GM23338 (cell line): ENCODE results near the gene DAAM2. TPM values are rescaled to one million over a fixed set of nuclear protein-coding genes. Genes with fewer than 3 reads are reported as not detected.

ENCODE experiments used
- ATAC-seq: fragments of 200-7000 bp; cut with Tn5 transposase; 3 replicates; pipeline ENCODE4 v1.9.1; 2020
- DNase-seq: peaks from one replicate; pipeline ENCODE4 v3.0.0-alpha.2; 2015; ENCODE audit warnings: low spot score
- H2AFZ ChIP-seq: fragments of 200-600 bp; sonication (generic); 2 replicates; pipeline ENCODE4 v1.8.0; 2016; ENCODE audit warnings: antibody characterized with exemption, mild to moderate bottlenecking, moderate library complexity
- H3F3A ChIP-seq: fragments of 200-600 bp; sonication (generic); replicated peaks from 2 replicates; pipeline ENCODE4 v1.8.0; 2017; ENCODE audit warnings: antibody characterized with exemption, mixed run types, low read depth
- H3K27ac ChIP-seq: fragments of 200-600 bp; sonication (generic); 2 replicates; pipeline ENCODE4 v1.6.1; 2016; ENCODE audit warnings: low read depth
- H3K27me3 ChIP-seq: fragments of 200-600 bp; sonication (generic); 2 replicates; pipeline ENCODE4 v1.8.0; 2016; ENCODE audit warnings: mild to moderate bottlenecking, mixed run types, moderate library complexity; ENCODE audit not compliant: insufficient read depth
- H3K36me3 ChIP-seq: fragments of 200-600 bp; sonication (generic); 2 replicates; pipeline ENCODE4 v1.8.0; 2016; ENCODE audit warnings: mild to moderate bottlenecking; ENCODE audit not compliant: insufficient read depth
- H3K4me1 ChIP-seq: fragments of 200-600 bp; sonication (generic); 2 replicates; pipeline ENCODE4 v1.8.0; 2016; ENCODE audit warnings: mild to moderate bottlenecking, moderate library complexity; ENCODE audit not compliant: insufficient read depth
- H3K4me2 ChIP-seq: fragments of 200-600 bp; sonication (generic); 2 replicates; pipeline ENCODE4 v1.7.1; 2017; ENCODE audit warnings: mixed run types
- H3K4me3 ChIP-seq: fragments of 200-600 bp; sonication (generic); 2 replicates; pipeline ENCODE4 v1.6.1; 2016; ENCODE audit warnings: mixed run types
- H3K79me2 ChIP-seq: fragments of 200-600 bp; sonication (generic); replicated peaks from 2 replicates; pipeline ENCODE4 v1.8.0; 2017; ENCODE audit warnings: mild to moderate bottlenecking; ENCODE audit not compliant: insufficient read depth
- H3K9me2 ChIP-seq: fragments of 200-600 bp; sonication (generic); 2 replicates; pipeline ENCODE4 v1.8.0; 2017; ENCODE audit not compliant: insufficient read depth
- H4K20me1 ChIP-seq: fragments of 200-600 bp; sonication (generic); replicated peaks from 2 replicates; pipeline ENCODE4 v1.8.0; 2017; ENCODE audit warnings: mild to moderate bottlenecking; ENCODE audit not compliant: insufficient read depth
- H3K27ac Mint-ChIP-seq: 2 replicates; pipeline ENCODE4 v1.8.0; 2020; ENCODE audit warnings: inconsistent platforms, mild to moderate bottlenecking, moderate library complexity, mixed read lengths
- H3K27me3 Mint-ChIP-seq: 3 replicates; pipeline ENCODE4 v1.8.0; 2022; ENCODE audit warnings: low read depth, mild to moderate bottlenecking, moderate library complexity, mixed read lengths, inconsistent platforms; ENCODE audit not compliant: insufficient read depth, poor library complexity
- H3K36me3 Mint-ChIP-seq: 3 replicates; pipeline ENCODE4 v1.8.0; 2021; ENCODE audit warnings: low read depth, mild to moderate bottlenecking, inconsistent platforms, moderate library complexity, mixed read lengths
- H3K4me1 Mint-ChIP-seq: 3 replicates; pipeline ENCODE4 v1.8.0; 2020; ENCODE audit warnings: mild to moderate bottlenecking, inconsistent platforms, mixed read lengths
- H3K4me3 Mint-ChIP-seq: 3 replicates; pipeline ENCODE4 v1.8.0; 2021; ENCODE audit warnings: moderate library complexity, mild to moderate bottlenecking, inconsistent platforms, mixed read lengths
- H3K9me3 Mint-ChIP-seq: 3 replicates; pipeline ENCODE4 v1.8.0; 2020; ENCODE audit warnings: moderate library complexity, mild to moderate bottlenecking, inconsistent platforms, mixed read lengths
- CREB1 ChIP-seq: fragments of 250-450 bp; sonication (Bioruptor Pico); IDR thresholded peaks from 2 replicates; pipeline ENCODE4 v1.5.0; 2020; ENCODE audit warnings: low read depth, mild to moderate bottlenecking, moderate library complexity
- CTCF ChIP-seq, 2 experiments: fragments of 200-600 bp in 1 of 2; sonication (generic) in 1 of 2; conservative IDR thresholded peaks; 2 replicates each; pipeline versions ENCODE4 v1.5.1 to v1.6.1; 2016 to 2017; ENCODE audit warnings: antibody characterized with exemption in 2 of 2, low read depth in 2 of 2, mild to moderate bottlenecking in 2 of 2, moderate library complexity in 1 of 2
- ETS1 ChIP-seq: IDR thresholded peaks from 2 replicates; pipeline ENCODE4 v1.6.1; 2016; ENCODE audit warnings: antibody characterized with exemption
- EZH2 ChIP-seq: fragments of 200-600 bp; sonication (generic); IDR thresholded peaks from one replicate; pipeline ENCODE4 v1.8.0; 2017; ENCODE audit warnings: antibody characterized with exemption, mild to moderate bottlenecking, low read depth; ENCODE audit not compliant: unreplicated experiment
- EZH2phosphoT487 ChIP-seq: fragments of 200-600 bp; sonication (generic); IDR thresholded peaks from one replicate; pipeline ENCODE4 v1.8.1; 2018; ENCODE audit warnings: antibody characterized with exemption; ENCODE audit not compliant: unreplicated experiment
- JUNB ChIP-seq: IDR thresholded peaks from one replicate; pipeline ENCODE4 v1.6.1; 2016; ENCODE audit warnings: antibody characterized with exemption; ENCODE audit not compliant: unreplicated experiment
- NANOG ChIP-seq: IDR thresholded peaks from 2 replicates; pipeline ENCODE4 v1.6.1; 2016; ENCODE audit warnings: antibody characterized with exemption, borderline replicate concordance
- POLR2AphosphoS5 ChIP-seq: IDR thresholded peaks from 2 replicates; pipeline ENCODE4 v1.6.1; 2016; ENCODE audit warnings: antibody characterized with exemption, low read depth
- STAT1 ChIP-seq: IDR thresholded peaks from one replicate; pipeline ENCODE4 v1.6.1; 2016; ENCODE audit warnings: antibody characterized with exemption; ENCODE audit not compliant: unreplicated experiment
- ZNF114 ChIP-seq: fragments of 250-450 bp; sonication (Bioruptor Pico); IDR thresholded peaks from 2 replicates; pipeline ENCODE4 v1.5.0; 2020; ENCODE audit warnings: mild to moderate bottlenecking, moderate library complexity
- ZNF331 ChIP-seq: fragments of 250-450 bp; sonication (Bioruptor Pico); IDR thresholded peaks from 2 replicates; pipeline ENCODE4 v1.5.0; 2020; ENCODE audit warnings: low read depth, mild to moderate bottlenecking, moderate library complexity
- polyA plus RNA-seq: library from polyadenylated mRNA; unstranded; fragments of >200 nt; fragmentation: Nextera tagmentation; extraction: Ambion mirVana; gene quantifications from 2 replicates; pipeline ENCODE4 v1.2.1, GENCODE V29; 2016
- total RNA-seq: library from RNA; depleted of rRNA; stranded (reverse); fragments of >200 nt; shearing (Covaris generic); gene quantifications from 2 replicates; pipeline ENCODE4 v1.2.3, GENCODE V29; 2014

DAAM2 gene
- total and polyA plus RNA-seq, 2 experiments from 2014 or later: 1.4 to 4.9 TPM

GRCh38 chr6:39924283-39924682 is 132.1 kb downstream of the DAAM2 start:
- peaks cover 6% of the 10 kb centered on the region; the same call in 1 of the 2 replicates for H3K36me3 ChIP-seq
- H3K79me2 ChIP-seq: no peaks in the 10 kb centered on the region; the same call in 1 of the 2 replicates
- Mint-ChIP-seq H3K27ac (no peak overlapping the region), H3K9me3 (peaks cover 22% of the 10 kb centered on the region), H3K4me1 (peaks cover 2% of the 10 kb centered on the region; the same call in 2 of the 3 replicates), H3K36me3 (peaks cover 67% of the 10 kb centered on the region), H3K4me3 (no peak overlapping the region), H3K27me3 (peaks cover 27% of the 10 kb centered on the region)
- no peak overlapping the region for H3K27ac ChIP-seq
- TF ChIP-seq ETS1: no peak
- TF ChIP-seq CREB1: no peak
- no peak for TF ChIP-seq JUNB
- no peak overlapping the region for H3K4me2 ChIP-seq
- H2AFZ ChIP-seq: no peak overlapping the region
- H3K4me1 ChIP-seq: no peaks in the 10 kb centered on the region
- ATAC-seq (no peak), DNase-seq (no peak)
- 0 out of 2 replicates have a peak, but pooled peaks cover 1% of the 10 kb centered on the region for H3K9me2 ChIP-seq
- no peaks in the 10 kb centered on the region for H4K20me1 ChIP-seq
- H3K27me3 ChIP-seq: no peaks in the 10 kb centered on the region
- no peak overlapping the region for H3K4me3 ChIP-seq
- H3F3A ChIP-seq: no peaks in the 10 kb centered on the region

GRCh38 chr6:39925191-39925930 is 133.2 kb downstream of the DAAM2 start:
- Mint-ChIP-seq H3K27ac (no peak overlapping the region), H3K4me1 (peaks cover 9% of the 10 kb centered on the region; the same call in 2 of the 3 replicates), H3K27me3 (peaks cover 28% of the 10 kb centered on the region), H3K4me3 (no peak overlapping the region), H3K9me3 (peaks cover 22% of the 10 kb centered on the region), H3K36me3 (peaks cover 72% of the 10 kb centered on the region)
- Histone ChIP-seq H3K9me2 (0 out of 2 replicates have a peak, but pooled peaks cover 3% of the 10 kb centered on the region), H3K4me3 (no peak overlapping the region), H4K20me1 (no peaks in the 10 kb centered on the region), H3K79me2 (no peaks in the 10 kb centered on the region; the same call in 1 of the 2 replicates), H3K27ac (no peak overlapping the region), H3K36me3 (no peaks in the 10 kb centered on the region), H2AFZ (no peak overlapping the region), H3F3A (no peaks in the 10 kb centered on the region), H3K27me3 (no peaks in the 10 kb centered on the region), H3K4me1 (0 out of 2 replicates have a peak, but pooled peaks cover 4% of the 10 kb centered on the region), H3K4me2 (no peak overlapping the region)
- DNase-seq (no peak), ATAC-seq (no peak)
- TF ChIP-seq EZH2 (no peak), STAT1 (no peak), CREB1 (no peak), POLR2AphosphoS5 (no peak)

- Mint-ChIP-seq H3K27ac (no peak overlapping the region), H3K4me1 (peaks cover 9% of the 10 kb centered on the region; the same call in 2 of the 3 replicates), H3K9me3 (peaks cover 22% of the 10 kb centered on the region), H3K27me3 (peaks cover 28% of the 10 kb centered on the region), H3K4me3 (no peak overlapping the region), H3K36me3 (peaks cover 67% of the 10 kb centered on the region)
- Histone ChIP-seq H3K36me3 (no peaks in the 10 kb centered on the region), H3K4me3 (no peak overlapping the region), H3K4me2 (no peak overlapping the region), H2AFZ (no peak overlapping the region), H3K4me1 (0 out of 2 replicates have a peak, but pooled peaks cover 4% of the 10 kb centered on the region), H3K9me2 (0 out of 2 replicates have a peak, but pooled peaks cover 3% of the 10 kb centered on the region), H3K27me3 (no peaks in the 10 kb centered on the region), H3K27ac (no peak overlapping the region), H3K79me2 (no peaks in the 10 kb centered on the region; the same call in 1 of the 2 replicates), H4K20me1 (no peaks in the 10 kb centered on the region), H3F3A (no peaks in the 10 kb centered on the region)
- DNase-seq: no peak
- ATAC-seq: no peak
- TF ChIP-seq NANOG: no peak
- no peak for TF ChIP-seq CTCF (conservative IDR thresholded peaks at IDR 0.05; ENCODE audit: low read depth in 2 of 2)
- no peak for TF ChIP-seq STAT1
- TF ChIP-seq JUNB: no peak
- TF ChIP-seq CREB1: no peak
- TF ChIP-seq EZH2phosphoT487: no peak
- TF ChIP-seq EZH2: no peak
- TF ChIP-seq POLR2AphosphoS5: no peak
- TF ChIP-seq ETS1: no peak
- TF ChIP-seq ZNF114 (CRISPR knock-in tag): no peak
- TF ChIP-seq ZNF331 (CRISPR knock-in tag): no peak
These were observed 133.7 kb downstream of the DAAM2 start for GRCh38 chr6:39925931-39926290.
